Lower leg skin (tissue), 3 donors: ENCODE data around the gene RABGGTA.

Source experiments
- CTCF ChIP-seq, 3 donors: fragments of 450-650 bp; IDR thresholded peaks; one replicate each; pipeline ENCODE4 v1.5.1; 2016; ENCODE audit warnings: antibody characterized with exemption in 3 of 3, mild to moderate bottlenecking in 3 of 3, moderate library complexity in 2 of 3
- POLR2A ChIP-seq, 2 donors: fragments of 450-650 bp; IDR thresholded peaks; one replicate each; pipeline ENCODE4 v1.6.1; 2016 to 2017; ENCODE audit warnings: antibody characterized with exemption in 2 of 2, mild to moderate bottlenecking in 1 of 2, moderate library complexity in 1 of 2

GRCh38 chr14:24253936-24254335 lies 17.5 kb downstream of the RABGGTA start:
- TF ChIP-seq CTCF (IDR thresholded peaks at IDR 0.05) (no peak), POLR2A (IDR thresholded peaks at IDR 0.05) (no peak)
